ENCODE measurements around the gene NEK6. TPM values are rescaled to one million over a fixed set of nuclear protein-coding genes. Genes with fewer than 3 reads are reported as not detected.

Gene NEK6
- total RNA-seq, 4 donors from 2014 or later: 2.0 to 15.3 (median 7.3) TPM

- peak overlapping the region in 3 of 4 donors; percentile 42 to 67 (median 45) for H3K27ac ChIP-seq
- no peaks in the 10 kb centered on the region for H3K9me3 ChIP-seq
- no peaks in the 10 kb centered on the region for H3K36me3 ChIP-seq
- no peak for DNase-seq
- WGBS, 2 donors: 70 to 82% methylated on average over 2 to 8 of the region's 18 CpGs
- no peaks in the 10 kb centered on the region for H3K27me3 ChIP-seq
- TF ChIP-seq POLR2A (IDR thresholded peaks at IDR 0.05): no peak
- TF ChIP-seq CTCF (IDR thresholded peaks at IDR 0.05): no peak
- peaks cover 7 to 98% (median 46%) of the 10 kb centered on the region in 3 donors for H3K4me1 ChIP-seq
- H3K4me3 ChIP-seq: no peak overlapping the region
- intact Hi-C loops (cut with DNase I): no loop called here
These were observed 37.5 kb downstream of the NEK6 start for GRCh38 chr9:124295159-124295794.

DNA sequence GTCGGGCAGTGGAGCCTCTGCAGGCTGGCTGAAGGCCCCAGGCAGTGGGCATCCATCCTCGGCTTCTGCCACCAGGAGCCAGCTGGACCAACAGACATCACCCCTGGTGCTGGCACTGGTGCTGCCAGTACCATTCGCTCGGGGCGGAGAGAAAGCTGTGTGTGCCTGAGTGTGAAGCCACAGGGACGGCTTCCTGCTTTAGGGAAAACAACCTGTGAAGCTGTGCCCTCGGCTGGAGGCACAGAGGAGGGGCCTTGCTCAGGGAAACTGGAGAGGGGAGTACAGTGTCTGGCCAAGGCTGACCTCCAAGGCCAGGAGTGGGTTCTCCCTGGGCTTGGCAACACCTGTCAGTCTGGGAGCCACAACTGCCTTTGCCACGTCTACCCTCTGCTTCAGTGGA lies 38.3 kb downstream of the NEK6 start:
- WGBS, 2 donors: 60 to 86% methylated on average over 1 of the region's 8 CpGs
- Histone ChIP-seq H3K36me3 (no peaks in the 10 kb centered on the region), H3K4me3 (no peak overlapping the region), H3K9me3 (no peaks in the 10 kb centered on the region), H3K4me1 (peaks cover 7 to 90% (median 42%) of the 10 kb centered on the region in 3 donors), H3K27me3 (no peaks in the 10 kb centered on the region), H3K27ac (peak overlapping the region in 3 of 4 donors; percentile 42 to 67 (median 45))
- no peak for DNase-seq
- intact Hi-C loops (cut with DNase I): no loop called here
- no peak for TF ChIP-seq CTCF (IDR thresholded peaks at IDR 0.05)

DNA sequence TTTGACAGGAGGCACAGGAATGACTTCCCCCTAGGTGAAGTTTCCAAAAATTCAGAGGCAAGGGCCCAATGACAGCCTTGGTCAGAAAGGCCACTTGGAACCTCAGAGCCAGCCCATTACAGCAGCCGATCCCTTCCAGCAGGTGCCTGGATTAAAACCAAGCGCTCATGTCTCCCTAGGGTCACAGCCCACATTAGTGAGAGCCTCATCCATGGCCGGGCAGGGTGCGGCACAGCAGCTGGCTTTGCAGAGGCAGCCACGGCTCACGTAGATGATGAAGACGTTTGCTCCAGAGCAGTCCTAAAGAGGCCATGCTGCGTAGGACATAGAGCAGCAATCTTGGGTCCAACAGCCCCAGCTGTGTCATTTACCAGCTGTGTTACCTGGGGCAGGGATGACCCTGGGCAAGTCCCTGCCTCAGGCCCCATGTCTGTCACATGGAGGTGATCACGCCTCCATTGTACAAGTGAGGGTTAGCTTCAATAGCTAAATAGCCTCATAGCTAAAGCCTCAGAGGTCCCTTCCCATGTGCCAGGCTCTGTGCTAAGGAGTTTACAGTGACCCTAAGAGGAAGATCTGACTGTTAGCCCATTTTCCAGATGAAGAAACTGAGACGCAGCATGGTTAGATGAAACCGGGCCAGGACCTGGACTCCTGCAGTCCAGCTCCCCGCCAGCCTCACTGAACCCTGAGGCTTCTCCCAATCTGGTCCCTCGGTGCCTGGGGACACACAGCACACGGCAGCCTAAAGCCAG lies 39.2 kb downstream of the NEK6 start:
- H3K4me3 ChIP-seq: no peak overlapping the region
- no peak for DNase-seq
- intact Hi-C loops (cut with DNase I): no loop called here
- H3K4me1 ChIP-seq: peaks cover 7 to 81% (median 35%) of the 10 kb centered on the region in 3 donors
- H3K36me3 ChIP-seq: no peaks in the 10 kb centered on the region
- no peaks in the 10 kb centered on the region for H3K9me3 ChIP-seq
- H3K27ac ChIP-seq: peak overlapping the region; percentile 17 to 67 (median 50)
- H3K27me3 ChIP-seq: no peaks in the 10 kb centered on the region
- WGBS, 2 donors: 45 to 59% methylated on average over 5 of the region's 14 CpGs
- TF ChIP-seq CTCF (IDR thresholded peaks at IDR 0.05) (no peak), POLR2A (IDR thresholded peaks at IDR 0.05) (no peak)

GRCh38 chr9:124297551-124297901 lies 39.8 kb downstream of the NEK6 start:
- no peaks in the 10 kb centered on the region for H3K27me3 ChIP-seq
- intact Hi-C loops (cut with DNase I): no loop called here
- H3K27ac ChIP-seq: peak overlapping the region; percentile 17 to 67 (median 50)
- TF ChIP-seq CTCF (IDR thresholded peaks at IDR 0.05): no peak
- TF ChIP-seq POLR2A (IDR thresholded peaks at IDR 0.05): no peak
- WGBS, 2 donors: 20% methylated on average over 7 of the region's 9 CpGs; no CpG with 5 or more reads in 1 of the 2 donors
- peaks cover 0 to 6% (median 0%) of the 10 kb centered on the region in 3 donors for H3K36me3 ChIP-seq
- H3K4me3 ChIP-seq: no peak overlapping the region
- peaks cover 7 to 75% (median 30%) of the 10 kb centered on the region in 3 donors for H3K4me1 ChIP-seq
- no peak for DNase-seq
- no peaks in the 10 kb centered on the region for H3K9me3 ChIP-seq

DNA sequence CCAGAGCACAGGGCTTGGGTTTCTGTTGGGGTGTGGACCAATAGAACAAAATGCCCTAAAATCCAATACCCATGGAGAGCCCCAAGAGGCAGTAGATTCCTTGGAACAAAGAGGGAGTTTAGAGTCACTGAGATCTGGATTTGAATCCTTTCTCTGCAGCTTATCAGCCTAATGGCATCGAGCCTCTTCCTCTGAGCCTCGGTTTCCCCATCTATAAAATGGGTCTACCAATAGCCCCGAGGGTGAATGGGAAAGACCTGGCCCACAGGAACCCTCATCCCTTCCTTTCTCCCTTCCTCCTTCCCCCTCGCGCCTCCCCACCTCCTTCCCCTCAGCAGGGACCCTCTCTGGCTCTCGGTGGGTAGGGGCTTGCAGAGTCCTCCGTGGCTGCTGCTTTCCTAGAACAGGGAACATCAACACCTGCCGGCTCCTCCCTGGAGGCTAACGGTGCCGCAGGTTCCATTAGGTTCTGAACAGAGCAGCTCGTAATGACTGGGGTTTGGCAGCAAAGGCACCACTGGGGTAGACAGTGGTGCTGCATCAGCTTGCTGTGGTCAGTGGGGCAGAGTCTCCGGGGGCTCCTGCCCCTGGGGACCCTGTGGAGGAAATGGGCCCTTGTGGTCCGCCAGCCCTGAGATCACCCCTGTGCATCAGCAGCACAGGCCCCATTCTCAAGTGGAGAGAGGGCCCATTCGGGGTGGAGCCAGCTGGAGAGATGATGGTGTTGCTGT lies 40.3 kb downstream of the NEK6 start:
- Histone ChIP-seq H3K36me3 (peaks cover 0 to 11% (median 4%) of the 10 kb centered on the region in 3 donors), H3K9me3 (no peaks in the 10 kb centered on the region), H3K4me3 (no peak overlapping the region), H3K27me3 (no peaks in the 10 kb centered on the region), H3K27ac (peak overlapping the region in 3 of 4 donors; percentile 39 to 59 (median 40)), H3K4me1 (peaks cover 7 to 70% (median 26%) of the 10 kb centered on the region in 3 donors)
- TF ChIP-seq POLR2A (IDR thresholded peaks at IDR 0.05) (no peak), CTCF (IDR thresholded peaks at IDR 0.05) (no peak)
- intact Hi-C loops (cut with DNase I): no loop called here
- WGBS, 2 donors: 80 to 87% methylated on average over 8 of the region's 14 CpGs
- DNase-seq: no peak

Measured in esophagus squamous epithelium (tissue), 5 donors.